ENCODE data around the gene ECM2.

- TF ChIP-seq POLR2A (IDR thresholded peaks at IDR 0.05; ENCODE audit: low read length) (no peak), GATA1 (IDR thresholded peaks at IDR 0.05; ENCODE audit: low read depth, low read length) (no peak)
These were observed 61.2 kb downstream of the ECM2 start for GRCh38 chr9:92474587-92474986.
